ENCODE measurements around the gene MUC2. TPM values are rescaled to one million over a fixed set of nuclear protein-coding genes. Genes with fewer than 3 reads are reported as not detected.

MUC2 gene
- total and polyA plus RNA-seq, 2 experiments from 2014 or later, result not detected

GRCh38 chr11:1026163-1026450 lies 48.6 kb upstream of the MUC2 start (continued):
- TF ChIP-seq ETS1 (IDR thresholded peaks at IDR 0.05), result no peak
- no peak for TF ChIP-seq ZNF114 (CRISPR knock-in tag; IDR thresholded peaks at IDR 0.05)
- no peak for TF ChIP-seq CREB1 (CRISPR knock-in tag; IDR thresholded peaks at IDR 0.05; ENCODE audit: low read depth)
- TF ChIP-seq EZH2phosphoT487 (IDR thresholded peaks at IDR 0.05; ENCODE audit: unreplicated experiment), result no peak
- TF ChIP-seq STAT1 (IDR thresholded peaks at IDR 0.05; ENCODE audit: unreplicated experiment), result no peak
- no peak for TF ChIP-seq POLR2AphosphoS5 (IDR thresholded peaks at IDR 0.05; ENCODE audit: low read depth)
- no peak for TF ChIP-seq NANOG (IDR thresholded peaks at IDR 0.05; ENCODE audit: borderline replicate concordance)
- no peak for TF ChIP-seq JUNB (IDR thresholded peaks at IDR 0.05; ENCODE audit: unreplicated experiment)
- no peak for TF ChIP-seq ZNF331 (CRISPR knock-in tag; IDR thresholded peaks at IDR 0.05; ENCODE audit: low read depth)
- TF ChIP-seq EZH2 (IDR thresholded peaks at IDR 0.05; ENCODE audit: low read depth, unreplicated experiment), result no peak
- no peak for TF ChIP-seq REST (IDR thresholded peaks at IDR 0.05; ENCODE audit: unreplicated experiment)
- TF ChIP-seq CTCF (conservative IDR thresholded peaks at IDR 0.05; ENCODE audit: low read depth in 2 of 2), result no peak

GRCh38 chr11:1026641-1027482 lies 47.8 kb upstream of the MUC2 start:
- DNase-seq (ENCODE audit: low spot score), result no peak
- Histone ChIP-seq H3K27me3 (ENCODE audit: insufficient read depth) (no peaks in the 10 kb centered on the region), H2AFZ (no peak overlapping the region), H4K20me1 (replicated peaks; ENCODE audit: insufficient read depth) (no peaks in the 10 kb centered on the region), H3K79me2 (replicated peaks; ENCODE audit: insufficient read depth) (no peaks in the 10 kb centered on the region), H3K4me1 (ENCODE audit: insufficient read depth) (no peaks in the 10 kb centered on the region), H3K27ac (ENCODE audit: low read depth) (no peak overlapping the region), H3F3A (replicated peaks; ENCODE audit: low read depth) (no peaks in the 10 kb centered on the region), H3K9me2 (ENCODE audit: insufficient read depth) (no peaks in the 10 kb centered on the region), H3K36me3 (ENCODE audit: insufficient read depth) (no peaks in the 10 kb centered on the region), H3K4me2 (no peak overlapping the region), H3K4me3 (no peak overlapping the region)
- no peaks in the 10 kb centered on the region; the same call in 2 of the 3 replicates for H3K36me3 Mint-ChIP-seq (ENCODE audit: low read depth)
- no peak for ATAC-seq
- H3K4me1 Mint-ChIP-seq, result no peaks in the 10 kb centered on the region; the same call in 2 of the 3 replicates
- H3K4me3 Mint-ChIP-seq, result no peak overlapping the region
- H3K27me3 Mint-ChIP-seq (ENCODE audit: insufficient read depth, low read depth, poor library complexity), result peaks cover 14% of the 10 kb centered on the region
- no peak overlapping the region for H3K27ac Mint-ChIP-seq
- no peaks in the 10 kb centered on the region for H3K9me3 Mint-ChIP-seq
- TF ChIP-seq ZNF114 (CRISPR knock-in tag; IDR thresholded peaks at IDR 0.05) (no peak), JUNB (IDR thresholded peaks at IDR 0.05; ENCODE audit: unreplicated experiment) (no peak), ZNF462 (CRISPR knock-in tag; IDR thresholded peaks at IDR 0.05) (no peak)
